GM12874 (cell line): ENCODE results near the gene SLC25A22.
A peak's percentile ranks its signal among the peaks of the same experiment; 100 is the strongest.

ENCODE experiments used
- TF ChIP-seq, protein P1 (sequence below): IDR thresholded peaks from 2 replicates; pipeline ENCODE4 v1.5.1; 2011; ENCODE audit warnings: low read depth, mild to moderate bottlenecking, control low read depth, low read length, moderate library complexity; ENCODE audit not compliant: insufficient read depth

The SLC25A22 gene

DNA sequence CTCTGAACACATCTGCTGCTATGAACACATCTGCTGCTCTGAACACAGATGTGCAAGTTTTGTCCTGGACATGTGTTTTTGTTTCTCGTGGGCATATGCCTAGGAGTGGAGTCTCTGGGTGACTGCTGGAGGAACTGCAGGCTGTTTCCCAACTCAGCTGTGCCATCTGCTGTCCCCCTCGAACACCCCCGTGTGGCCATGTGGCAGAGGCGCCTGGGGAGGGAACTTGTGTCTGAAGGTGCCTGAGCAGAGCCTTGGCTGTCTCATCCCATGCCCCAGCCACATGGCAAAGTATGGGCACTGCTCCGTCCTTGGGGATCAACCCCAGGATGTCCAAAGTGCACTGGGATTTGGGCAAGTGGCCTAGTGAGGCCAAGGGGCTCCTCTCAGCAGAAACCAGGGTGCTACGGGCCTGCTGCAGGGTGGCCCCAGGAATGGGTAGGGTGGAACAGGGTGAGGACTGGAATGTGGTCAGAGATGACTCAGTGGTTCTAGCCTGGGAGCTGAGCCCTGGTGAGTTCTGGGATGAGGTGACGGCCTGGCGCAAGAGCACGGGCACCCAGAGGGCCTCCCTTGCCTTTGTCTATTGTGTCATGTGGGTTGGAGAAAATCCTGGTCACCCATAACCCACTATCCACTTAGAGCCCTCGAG, 35.5 kb downstream of the SLC25A22 start:
- TF ChIP-seq, protein P1, sequence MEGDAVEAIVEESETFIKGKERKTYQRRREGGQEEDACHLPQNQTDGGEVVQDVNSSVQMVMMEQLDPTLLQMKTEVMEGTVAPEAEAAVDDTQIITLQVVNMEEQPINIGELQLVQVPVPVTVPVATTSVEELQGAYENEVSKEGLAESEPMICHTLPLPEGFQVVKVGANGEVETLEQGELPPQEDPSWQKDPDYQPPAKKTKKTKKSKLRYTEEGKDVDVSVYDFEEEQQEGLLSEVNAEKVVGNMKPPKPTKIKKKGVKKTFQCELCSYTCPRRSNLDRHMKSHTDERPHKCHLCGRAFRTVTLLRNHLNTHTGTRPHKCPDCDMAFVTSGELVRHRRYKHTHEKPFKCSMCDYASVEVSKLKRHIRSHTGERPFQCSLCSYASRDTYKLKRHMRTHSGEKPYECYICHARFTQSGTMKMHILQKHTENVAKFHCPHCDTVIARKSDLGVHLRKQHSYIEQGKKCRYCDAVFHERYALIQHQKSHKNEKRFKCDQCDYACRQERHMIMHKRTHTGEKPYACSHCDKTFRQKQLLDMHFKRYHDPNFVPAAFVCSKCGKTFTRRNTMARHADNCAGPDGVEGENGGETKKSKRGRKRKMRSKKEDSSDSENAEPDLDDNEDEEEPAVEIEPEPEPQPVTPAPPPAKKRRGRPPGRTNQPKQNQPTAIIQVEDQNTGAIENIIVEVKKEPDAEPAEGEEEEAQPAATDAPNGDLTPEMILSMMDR, result no peak

DNA sequence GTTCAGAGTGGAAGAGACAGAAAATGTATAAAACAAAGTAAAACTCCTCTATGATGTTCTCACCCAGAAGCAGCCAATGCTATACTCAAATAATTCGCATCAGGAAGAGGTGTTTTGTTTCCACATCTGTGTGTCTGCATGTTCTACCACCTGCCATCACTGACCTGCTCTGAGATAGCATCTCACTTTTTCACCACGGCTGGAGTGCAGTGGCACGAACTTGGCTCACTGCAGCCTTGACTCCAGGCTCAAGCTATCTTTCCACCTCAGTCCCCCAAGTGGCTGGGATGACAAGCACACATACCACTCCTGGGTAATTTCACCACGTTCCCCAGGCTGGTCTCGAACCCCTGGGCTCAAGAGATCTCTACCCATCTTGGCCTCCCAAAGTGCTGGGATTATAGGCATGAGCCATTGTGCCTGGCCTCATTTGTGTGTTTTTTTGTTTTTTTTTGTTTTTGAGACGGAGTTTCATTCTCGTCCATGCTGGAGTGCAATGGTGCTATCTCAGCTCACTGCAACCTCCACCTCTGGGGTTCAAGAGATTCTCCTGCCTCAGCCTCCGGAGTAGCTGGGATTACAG, 36.5 kb downstream of the SLC25A22 start:
- TF ChIP-seq, protein P1, result no peak

DNA sequence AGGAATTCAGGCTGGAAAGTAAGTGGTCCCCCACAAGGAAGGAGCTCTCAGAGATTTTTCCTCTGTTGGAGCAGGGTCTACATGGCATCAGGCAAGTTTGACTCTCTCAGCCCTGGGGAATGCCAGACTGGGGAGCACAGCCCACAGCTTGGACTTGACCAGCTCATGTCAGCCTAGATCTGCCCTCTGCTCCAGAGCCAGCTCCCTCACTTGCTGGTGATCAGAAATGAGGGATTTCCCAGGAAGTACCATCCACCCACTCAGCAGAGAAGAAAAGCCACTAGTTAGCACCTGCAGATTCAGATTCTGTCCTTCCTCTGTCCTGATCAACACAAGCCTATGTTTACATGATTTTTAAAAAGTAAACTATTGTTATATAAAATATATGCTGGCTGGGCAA, 37.8 kb downstream of the SLC25A22 start:
- TF ChIP-seq, protein P1, result no peak

DNA sequence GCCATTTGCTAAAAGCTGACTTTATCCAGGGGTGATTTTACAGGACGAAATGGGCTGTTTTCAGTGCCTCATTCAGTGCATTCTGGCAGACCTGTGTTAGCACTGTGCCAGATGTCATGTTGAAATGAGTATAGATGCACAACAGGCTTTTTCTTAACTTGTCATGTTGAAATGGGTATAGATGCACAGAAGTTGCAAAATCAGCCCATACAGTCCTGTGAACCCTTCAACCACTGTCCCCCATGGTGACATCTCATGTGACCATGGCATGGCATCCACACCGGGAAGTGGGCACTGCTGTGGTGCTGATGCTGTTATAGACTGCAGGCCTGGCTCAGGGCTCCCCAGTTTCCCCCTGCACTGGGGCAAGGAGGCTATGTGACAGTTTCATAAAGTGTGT, 48.4 kb downstream of the SLC25A22 start:
- TF ChIP-seq, protein P1, result no peak

DNA sequence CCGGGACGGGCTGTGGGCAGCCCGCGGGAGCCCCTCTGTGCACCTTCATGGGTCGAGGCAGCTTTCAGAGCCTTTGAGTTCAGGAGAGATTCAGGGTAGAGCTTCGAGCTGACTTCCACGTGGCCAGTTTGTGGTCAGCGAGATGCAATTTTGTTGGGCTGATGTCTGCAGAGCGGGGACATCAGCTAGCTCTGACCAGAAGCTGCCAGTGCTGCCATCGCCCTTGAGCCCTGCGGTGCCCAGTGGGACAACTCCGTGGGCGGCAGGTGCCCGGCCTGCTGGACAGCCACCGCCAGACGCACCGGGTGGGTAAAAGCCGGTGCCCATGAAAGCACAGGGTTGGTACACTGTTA, 50.1 kb downstream of the SLC25A22 start:
- TF ChIP-seq, protein P1, result no peak

DNA sequence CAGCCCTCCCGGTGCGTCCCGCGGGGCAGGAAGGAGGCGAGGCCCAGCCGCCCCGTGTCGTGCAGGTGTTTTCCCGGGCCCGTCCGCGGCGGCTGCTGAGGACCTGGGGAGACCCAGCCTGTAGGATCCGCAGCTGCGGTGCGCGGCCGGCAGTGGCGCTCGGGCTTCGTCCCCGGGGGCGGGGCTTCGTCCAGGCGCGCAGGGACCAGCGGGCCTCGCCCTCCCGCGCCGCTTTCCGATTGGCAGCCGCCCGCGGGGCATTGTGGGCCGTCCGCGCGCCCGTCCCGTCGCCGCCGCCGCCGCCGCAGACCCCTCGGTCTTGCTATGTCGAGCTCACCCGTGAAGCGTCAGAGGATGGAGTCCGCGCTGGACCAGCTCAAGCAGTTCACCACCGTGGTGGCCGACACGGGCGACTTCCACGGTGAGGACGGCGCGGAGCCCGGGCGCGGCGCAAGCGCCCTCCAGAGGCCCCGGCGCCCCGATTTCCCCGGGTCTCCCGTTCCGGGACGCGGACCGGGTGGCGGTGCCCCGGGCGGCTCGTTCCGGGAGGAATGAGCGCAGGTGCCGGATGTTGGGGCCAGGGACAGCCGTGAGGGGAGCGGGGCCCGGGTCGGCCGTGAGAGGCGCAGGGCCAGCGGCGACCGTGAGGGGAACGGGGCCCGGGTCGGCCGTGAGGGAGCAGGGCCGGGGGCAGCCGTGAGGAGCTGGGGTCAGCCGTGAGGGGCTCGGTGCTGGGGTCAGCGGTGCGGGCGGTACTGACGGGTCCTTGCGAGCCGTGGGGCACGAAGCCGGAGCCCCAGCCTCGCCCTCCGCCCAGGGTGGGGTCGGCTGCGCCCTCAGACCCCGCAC, 50.7 kb downstream of the SLC25A22 start, which contains the start of gene TALDO1:
TALDO1 (plus strand) TSS at position 307 of the 849 bp plus-strand sequence; CDS start at position 325, 18 bp downstream.
- TF ChIP-seq, protein P1, result peak; percentile 13; the same call in 1 of the 2 replicates
